Left lung (tissue), 10 donors: Measurements from ENCODE around the gene RFX4. TPM values are rescaled to one million over a fixed set of nuclear protein-coding genes. Genes with fewer than 3 reads are reported as not detected.

Experiments used
- ATAC-seq: fragments of 200-7000 bp; cut with Tn5 transposase; one replicate; pipeline ENCODE4 v1.9.1; 2020; ENCODE audit warnings: moderate library complexity
- DNase-seq, 4 donors: peaks; one replicate each; pipeline ENCODE4 v3.0.0-alpha.2; 2013 to 2020
- H3K27ac ChIP-seq, 2 donors: fragments of 200-600 bp; sonication (generic) in 1 of 2; one replicate each; pipeline versions ENCODE4 v1.5.0 to v1.8.0; 2020 to 2021
- H3K27me3 ChIP-seq, 2 donors: fragments of 200-600 bp; sonication (generic) in 1 of 2; one replicate each; pipeline versions ENCODE4 v1.5.0 to v1.8.0; 2020 to 2021
- H3K36me3 ChIP-seq, 2 donors: fragments of 200-600 bp; sonication (generic) in 1 of 2; one replicate each; pipeline versions ENCODE4 v1.5.0 to v1.8.0; 2020 to 2021
- H3K4me1 ChIP-seq, 2 donors: fragments of 200-600 bp; one replicate each; pipeline ENCODE4 v1.8.0; 2021
- H3K4me3 ChIP-seq, 2 donors: fragments of 200-600 bp; sonication (generic) in 1 of 2; one replicate each; pipeline versions ENCODE4 v1.5.0 to v1.8.0; 2020 to 2021; ENCODE audit warnings: mild to moderate bottlenecking in 1 of 2
- H3K9me3 ChIP-seq, 2 donors: fragments of 200-600 bp; sonication (generic) in 1 of 2; one replicate each; pipeline versions ENCODE4 v1.5.0 to v1.8.0; 2020 to 2021
- intact Hi-C, 2 donors: fragments of 100-400 bp; cut with DNase I; formaldehyde crosslinking; loops; one replicate each; pipeline versions ENCODE4 v1.11.2 to v1.14.2; 2022
- polyA plus RNA-seq, 6 donors: library from polyadenylated mRNA; unstranded; fragments of 120-200 nt; gene quantifications; one replicate each; pipeline ENCODE4 v1.2.1, GENCODE V29; 2013; ENCODE audit not compliant: insufficient read length in 6 of 6
- total RNA-seq, 2 donors: library from RNA; stranded (reverse); fragmentation: NEBNext Ultra II Directional; extraction: Animal tissue kit (Norgen Biotek cat#: 25700); gene quantifications; one replicate each; pipeline ENCODE4 v1.2.1, GENCODE V29; 2021
- TF ChIP-seq, protein P1 (sequence below), 2 donors: fragments of 200-600 bp; sonication (generic) in 1 of 2; IDR thresholded peaks; one replicate each; pipeline versions ENCODE4 v1.5.0 to v1.8.0; 2021; ENCODE audit warnings: antibody characterized with exemption in 2 of 2
- donor health status: DM: no; HTN: yes; CAD: no.
- donor health status: DM: no; HTN: no; CAD: no.

Gene RFX4
- total and polyA plus RNA-seq, 8 donors: 0.09 TPM; not detected in 7

DNA sequence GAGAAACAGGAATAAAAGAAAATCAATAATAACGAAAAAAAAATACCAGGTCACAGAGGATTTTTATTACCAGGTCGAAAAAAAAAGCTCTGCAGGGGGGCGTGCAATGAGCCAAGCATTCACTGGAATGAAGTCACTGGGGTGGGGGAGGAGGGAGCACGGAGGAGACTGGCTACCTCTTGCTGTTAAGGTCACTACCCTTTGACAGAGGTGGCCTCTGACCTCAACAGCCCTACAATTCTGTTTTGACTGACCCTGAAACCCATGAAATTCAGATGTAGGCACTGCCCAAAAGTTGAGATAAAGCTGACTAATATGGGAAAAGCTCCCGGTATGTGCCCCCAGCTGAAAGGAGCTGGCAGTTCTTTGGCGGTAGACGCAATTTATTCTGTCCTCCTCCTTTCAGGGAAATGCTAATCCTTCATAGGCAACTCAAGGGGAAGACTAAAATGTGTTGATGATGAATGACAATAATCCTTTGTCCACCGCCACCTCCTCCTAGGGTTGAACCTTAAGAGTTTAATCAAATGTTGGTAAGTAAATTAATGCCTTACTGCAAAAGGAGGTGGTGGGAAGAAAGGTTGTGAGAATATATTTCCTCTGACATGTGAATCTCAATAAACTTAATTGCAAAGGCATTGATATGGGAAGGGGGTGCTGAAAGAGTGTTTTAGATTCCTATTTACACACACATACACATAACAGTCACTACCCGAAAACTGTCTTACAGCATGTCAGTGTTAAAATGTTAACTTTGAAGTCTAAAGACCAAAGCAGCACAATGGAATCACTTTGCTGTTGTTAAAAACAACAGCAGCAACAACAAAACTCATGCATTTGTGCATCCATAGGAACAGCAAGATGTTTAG is 185.4 kb downstream of the RFX4 start:
- Histone ChIP-seq H3K9me3 (no peaks in the 10 kb centered on the region), H3K27ac (no peak overlapping the region), H3K4me1 (peaks cover 0 to 3% of the 10 kb centered on the region in 2 donors), H3K36me3 (no peaks in the 10 kb centered on the region), H3K27me3 (peaks cover 0 to 16% of the 10 kb centered on the region in 2 donors), H3K4me3 (no peak overlapping the region)
- intact Hi-C loops: no loop called here
- TF ChIP-seq, protein P1, sequence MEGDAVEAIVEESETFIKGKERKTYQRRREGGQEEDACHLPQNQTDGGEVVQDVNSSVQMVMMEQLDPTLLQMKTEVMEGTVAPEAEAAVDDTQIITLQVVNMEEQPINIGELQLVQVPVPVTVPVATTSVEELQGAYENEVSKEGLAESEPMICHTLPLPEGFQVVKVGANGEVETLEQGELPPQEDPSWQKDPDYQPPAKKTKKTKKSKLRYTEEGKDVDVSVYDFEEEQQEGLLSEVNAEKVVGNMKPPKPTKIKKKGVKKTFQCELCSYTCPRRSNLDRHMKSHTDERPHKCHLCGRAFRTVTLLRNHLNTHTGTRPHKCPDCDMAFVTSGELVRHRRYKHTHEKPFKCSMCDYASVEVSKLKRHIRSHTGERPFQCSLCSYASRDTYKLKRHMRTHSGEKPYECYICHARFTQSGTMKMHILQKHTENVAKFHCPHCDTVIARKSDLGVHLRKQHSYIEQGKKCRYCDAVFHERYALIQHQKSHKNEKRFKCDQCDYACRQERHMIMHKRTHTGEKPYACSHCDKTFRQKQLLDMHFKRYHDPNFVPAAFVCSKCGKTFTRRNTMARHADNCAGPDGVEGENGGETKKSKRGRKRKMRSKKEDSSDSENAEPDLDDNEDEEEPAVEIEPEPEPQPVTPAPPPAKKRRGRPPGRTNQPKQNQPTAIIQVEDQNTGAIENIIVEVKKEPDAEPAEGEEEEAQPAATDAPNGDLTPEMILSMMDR (IDR thresholded peaks at IDR 0.05): no peak
- ATAC-seq (no peak), DNase-seq (no peak)

DNA sequence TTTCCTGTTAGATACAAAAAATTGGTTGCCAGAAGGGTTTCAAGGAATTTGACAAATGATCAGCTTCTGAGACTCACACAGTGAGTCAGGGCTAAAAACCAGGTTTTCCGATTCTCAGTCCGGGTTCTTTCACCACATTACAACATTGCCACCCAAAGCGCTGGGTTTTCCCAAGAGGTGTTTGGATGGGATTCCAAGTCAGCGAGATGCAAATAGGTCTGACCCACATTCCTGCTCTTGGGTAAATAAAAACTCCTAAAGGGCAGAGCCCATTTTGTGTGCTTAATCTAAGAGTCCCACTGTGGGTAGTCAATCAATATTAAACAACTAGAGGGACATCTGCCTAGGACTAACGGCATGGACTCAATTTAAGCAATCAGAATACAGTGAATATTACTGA is 186.3 kb downstream of the RFX4 start:
- TF ChIP-seq, protein P1 (IDR thresholded peaks at IDR 0.05): no peak
- H3K9me3 ChIP-seq: no peaks in the 10 kb centered on the region
- DNase-seq (no peak), ATAC-seq (peak; percentile 5)
- intact Hi-C loops: no loop called here
- no peak overlapping the region for H3K27ac ChIP-seq
- peaks cover 0 to 16% of the 10 kb centered on the region in 2 donors for H3K27me3 ChIP-seq
- no peak overlapping the region for H3K4me3 ChIP-seq
- H3K4me1 ChIP-seq: peaks cover 3 to 4% of the 10 kb centered on the region in 2 donors
- H3K36me3 ChIP-seq: no peaks in the 10 kb centered on the region

DNA sequence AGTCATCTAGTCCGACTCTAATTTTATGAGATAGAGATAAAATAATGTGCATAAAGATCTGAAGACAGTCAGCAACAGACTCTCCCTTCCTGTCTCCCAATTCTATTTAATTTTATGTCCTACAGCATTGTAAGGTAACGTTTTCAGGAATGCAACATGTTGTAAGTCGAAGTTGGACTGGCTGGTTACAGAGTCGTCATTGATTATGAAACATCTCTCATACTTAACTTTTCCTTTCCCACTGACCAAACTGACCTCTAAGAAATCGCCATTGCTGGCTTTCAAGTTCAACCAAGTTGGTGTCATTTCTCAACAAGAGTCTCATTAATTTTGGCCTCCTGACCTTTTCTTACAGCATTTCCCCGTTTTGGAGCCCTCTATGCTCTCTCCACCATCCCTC is 186.7 kb downstream of the RFX4 start:
- DNase-seq: no peak
- no peak for ATAC-seq
- Histone ChIP-seq H3K9me3 (no peaks in the 10 kb centered on the region), H3K4me1 (peaks cover 3 to 4% of the 10 kb centered on the region in 2 donors), H3K36me3 (no peaks in the 10 kb centered on the region), H3K27ac (no peak overlapping the region), H3K4me3 (no peak overlapping the region), H3K27me3 (peaks cover 0 to 16% of the 10 kb centered on the region in 2 donors)
- intact Hi-C loops: no loop called here
- TF ChIP-seq, protein P1 (IDR thresholded peaks at IDR 0.05): no peak

DNA sequence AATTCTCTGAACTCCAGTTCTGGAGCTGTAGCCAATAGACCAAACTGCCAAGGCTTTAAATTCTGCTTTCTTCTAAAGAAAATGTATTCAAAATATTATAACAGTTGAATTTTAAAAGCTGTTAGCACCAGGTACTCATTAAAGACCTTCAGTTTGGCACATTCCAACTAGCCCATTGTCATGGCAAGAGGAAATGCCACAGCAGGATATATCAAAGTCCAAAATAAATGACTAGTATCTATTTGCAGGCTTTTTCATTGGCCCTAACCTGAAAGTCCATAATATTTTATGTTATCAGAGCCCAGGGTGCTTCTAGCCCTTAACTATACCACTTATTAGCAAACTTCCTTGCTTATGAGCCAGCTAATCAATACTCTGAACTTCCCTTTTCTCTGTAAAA is 188.6 kb downstream of the RFX4 start:
- TF ChIP-seq, protein P1 (IDR thresholded peaks at IDR 0.05): no peak
- H3K27ac ChIP-seq: no peak overlapping the region
- DNase-seq (no peak), ATAC-seq (no peak)
- H3K27me3 ChIP-seq: peaks cover 0 to 16% of the 10 kb centered on the region in 2 donors
- H3K36me3 ChIP-seq: no peaks in the 10 kb centered on the region
- intact Hi-C loops: no loop called here
- no peak overlapping the region for H3K4me3 ChIP-seq
- H3K4me1 ChIP-seq: peaks cover 11 to 19% of the 10 kb centered on the region in 2 donors
- no peaks in the 10 kb centered on the region for H3K9me3 ChIP-seq

DNA sequence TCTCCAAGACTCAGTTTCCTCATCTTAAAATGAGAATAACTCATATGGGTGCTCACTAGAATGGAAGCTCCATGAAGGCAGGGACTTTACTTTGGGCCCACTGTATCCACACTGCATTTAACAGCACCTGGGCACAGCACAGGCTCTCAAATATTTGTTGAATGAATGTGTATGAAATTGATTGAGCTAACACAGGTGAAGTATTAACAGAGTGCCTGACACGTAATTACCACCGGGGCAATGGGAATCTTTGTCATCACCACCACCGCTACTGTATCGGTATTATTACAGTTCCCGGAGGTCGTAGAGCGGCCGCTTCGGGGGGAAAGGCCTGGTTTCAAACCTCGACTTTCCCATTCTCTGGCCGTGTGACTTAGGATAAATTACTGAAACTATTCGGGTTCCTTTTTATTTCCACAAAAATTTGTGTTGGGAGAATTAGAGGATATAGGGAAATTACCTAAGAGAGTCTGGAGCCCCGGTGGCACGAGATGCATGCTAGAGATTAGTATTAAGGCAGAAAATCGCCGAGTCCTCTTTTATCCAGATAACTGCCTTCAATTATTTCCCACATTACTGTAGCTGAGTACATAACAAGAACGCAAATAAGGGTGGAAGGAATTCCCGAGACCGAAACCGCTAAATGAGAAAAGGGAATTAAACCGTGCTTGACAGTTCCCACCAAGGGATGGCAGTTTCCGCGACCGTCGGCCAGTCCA is 190.6 kb downstream of the RFX4 start:
- Histone ChIP-seq H3K27me3 (peaks cover 0 to 8% of the 10 kb centered on the region in 2 donors), H3K4me1 (peaks cover 8 to 23% of the 10 kb centered on the region in 2 donors), H3K9me3 (no peaks in the 10 kb centered on the region), H3K27ac (peak overlapping the region; percentile 95), H3K4me3 (peak overlapping the region; percentile 74 to 90), H3K36me3 (no peaks in the 10 kb centered on the region)
- ATAC-seq (no peak), DNase-seq (no peak)
- TF ChIP-seq, protein P1 (IDR thresholded peaks at IDR 0.05): no peak
- intact Hi-C loops: no loop called here
